Loucy (cell line): Measurements from ENCODE around the gene CLEC2B.

ENCODE experiments used
- H2AFZ ChIP-seq: fragments of 200-600 bp; sonication (generic); 2 replicates; pipeline ENCODE4 v1.6.0; 2016; ENCODE audit warnings: antibody characterized with exemption, mild to moderate bottlenecking, low read length, moderate library complexity
- H3F3A ChIP-seq: fragments of 200-600 bp; 2 replicates; pipeline ENCODE4 v1.6.0; 2016; ENCODE audit warnings: antibody characterized with exemption, low read depth, mild to moderate bottlenecking
- H3K27me3 ChIP-seq: fragments of 200-600 bp; sonication (generic); 2 replicates; pipeline ENCODE4 v1.6.1; 2014; ENCODE audit warnings: low read length, mild to moderate bottlenecking; ENCODE audit not compliant: insufficient read depth, poor library complexity, severe bottlenecking
- H3K36me3 ChIP-seq: fragments of 200-600 bp; sonication (generic); 2 replicates; pipeline ENCODE4 v1.6.1; 2016; ENCODE audit warnings: low read length; ENCODE audit not compliant: insufficient read depth
- H3K4me1 ChIP-seq: fragments of 200-600 bp; sonication (generic); 2 replicates; pipeline ENCODE4 v1.5.1; 2014; ENCODE audit warnings: low read length, mild to moderate bottlenecking; ENCODE audit not compliant: insufficient read depth, poor library complexity, severe bottlenecking
- H3K4me2 ChIP-seq: fragments of 200-600 bp; sonication (generic); 2 replicates; pipeline ENCODE4 v1.6.0; 2014; ENCODE audit warnings: antibody characterized with exemption, low read length, low read depth, mild to moderate bottlenecking; ENCODE audit not compliant: poor library complexity, severe bottlenecking
- H3K4me3 ChIP-seq: fragments of 200-600 bp; sonication (generic); 2 replicates; pipeline ENCODE4 v1.5.1; 2014; ENCODE audit warnings: low read length, mild to moderate bottlenecking, mixed read lengths; ENCODE audit not compliant: poor library complexity, severe bottlenecking
- H3K79me2 ChIP-seq: fragments of 200-600 bp; sonication (generic); 2 replicates; pipeline ENCODE4 v1.6.1; 2014; ENCODE audit warnings: low read length; ENCODE audit not compliant: insufficient read depth
- H3K9ac ChIP-seq: fragments of 200-600 bp; sonication (generic); 2 replicates; pipeline ENCODE4 v1.6.0; 2014; ENCODE audit warnings: mild to moderate bottlenecking, low read depth, low read length, moderate library complexity; ENCODE audit not compliant: poor library complexity, severe bottlenecking
- H3K9me2 ChIP-seq: fragments of 200-600 bp; sonication (generic); replicated peaks from 2 replicates; pipeline ENCODE4 v1.6.1; 2016; ENCODE audit warnings: low read depth, low read length, mixed read lengths
- H3K9me3 ChIP-seq: fragments of 200-600 bp; sonication (generic); 2 replicates; pipeline ENCODE4 v1.6.1; 2014; ENCODE audit warnings: mild to moderate bottlenecking, antibody characterized with exemption, low read length, low read depth; ENCODE audit not compliant: insufficient read depth
- H4K20me1 ChIP-seq: fragments of 200-600 bp; sonication (generic); 2 replicates; pipeline ENCODE4 v1.6.0; 2014; ENCODE audit warnings: antibody characterized with exemption, low read length, mild to moderate bottlenecking; ENCODE audit not compliant: insufficient read depth, poor library complexity, severe bottlenecking
- EZH2phosphoT487 ChIP-seq: fragments of 200-600 bp; IDR thresholded peaks from 2 replicates; pipeline ENCODE4 v1.6.1; 2018; ENCODE audit warnings: antibody characterized with exemption, mild to moderate bottlenecking, moderate library complexity, borderline replicate concordance
- TF ChIP-seq, protein P1 (sequence below): fragments of 200-600 bp; sonication (generic); conservative IDR thresholded peaks from 2 replicates; pipeline ENCODE4 v1.5.1; 2014; ENCODE audit warnings: mild to moderate bottlenecking, antibody characterized with exemption, low read length

The CLEC2B gene

DNA sequence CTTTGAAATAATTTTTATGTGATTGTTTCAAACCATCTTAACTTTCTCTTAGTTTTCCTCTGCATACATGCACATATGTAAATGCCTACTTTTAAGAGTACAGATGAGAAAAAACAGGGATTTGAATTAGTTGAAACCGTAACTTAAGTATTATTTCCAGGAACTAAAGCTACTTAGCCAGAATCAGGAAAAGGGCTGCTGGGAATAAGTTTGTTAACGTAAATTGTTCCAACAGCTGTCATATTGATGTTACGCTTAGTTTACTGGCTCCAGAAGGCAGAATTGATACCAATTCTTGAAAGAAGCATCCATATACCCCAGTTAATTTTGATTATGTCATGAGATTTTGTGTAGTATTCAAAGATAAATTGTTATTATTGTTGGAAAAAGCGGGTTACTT, 59.8 kb downstream of the CLEC2B start:
- no peaks in the 10 kb centered on the region for H3K9me2 ChIP-seq
- no peak overlapping the region for H3K4me2 ChIP-seq
- H3F3A ChIP-seq = no peaks in the 10 kb centered on the region
- H3K4me3 ChIP-seq = no peak overlapping the region
- TF ChIP-seq, protein P1, sequence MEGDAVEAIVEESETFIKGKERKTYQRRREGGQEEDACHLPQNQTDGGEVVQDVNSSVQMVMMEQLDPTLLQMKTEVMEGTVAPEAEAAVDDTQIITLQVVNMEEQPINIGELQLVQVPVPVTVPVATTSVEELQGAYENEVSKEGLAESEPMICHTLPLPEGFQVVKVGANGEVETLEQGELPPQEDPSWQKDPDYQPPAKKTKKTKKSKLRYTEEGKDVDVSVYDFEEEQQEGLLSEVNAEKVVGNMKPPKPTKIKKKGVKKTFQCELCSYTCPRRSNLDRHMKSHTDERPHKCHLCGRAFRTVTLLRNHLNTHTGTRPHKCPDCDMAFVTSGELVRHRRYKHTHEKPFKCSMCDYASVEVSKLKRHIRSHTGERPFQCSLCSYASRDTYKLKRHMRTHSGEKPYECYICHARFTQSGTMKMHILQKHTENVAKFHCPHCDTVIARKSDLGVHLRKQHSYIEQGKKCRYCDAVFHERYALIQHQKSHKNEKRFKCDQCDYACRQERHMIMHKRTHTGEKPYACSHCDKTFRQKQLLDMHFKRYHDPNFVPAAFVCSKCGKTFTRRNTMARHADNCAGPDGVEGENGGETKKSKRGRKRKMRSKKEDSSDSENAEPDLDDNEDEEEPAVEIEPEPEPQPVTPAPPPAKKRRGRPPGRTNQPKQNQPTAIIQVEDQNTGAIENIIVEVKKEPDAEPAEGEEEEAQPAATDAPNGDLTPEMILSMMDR = no peak
- TF ChIP-seq EZH2phosphoT487 = no peak
- H3K36me3 ChIP-seq = no peaks in the 10 kb centered on the region
- no peaks in the 10 kb centered on the region for H3K27me3 ChIP-seq
- no peaks in the 10 kb centered on the region; the same call in 1 of the 2 replicates for H3K79me2 ChIP-seq
- H2AFZ ChIP-seq = no peak overlapping the region
- peaks cover 11% of the 10 kb centered on the region for H3K4me1 ChIP-seq
- no peak overlapping the region for H3K9ac ChIP-seq
- H4K20me1 ChIP-seq = no peaks in the 10 kb centered on the region
- no peaks in the 10 kb centered on the region for H3K9me3 ChIP-seq

DNA sequence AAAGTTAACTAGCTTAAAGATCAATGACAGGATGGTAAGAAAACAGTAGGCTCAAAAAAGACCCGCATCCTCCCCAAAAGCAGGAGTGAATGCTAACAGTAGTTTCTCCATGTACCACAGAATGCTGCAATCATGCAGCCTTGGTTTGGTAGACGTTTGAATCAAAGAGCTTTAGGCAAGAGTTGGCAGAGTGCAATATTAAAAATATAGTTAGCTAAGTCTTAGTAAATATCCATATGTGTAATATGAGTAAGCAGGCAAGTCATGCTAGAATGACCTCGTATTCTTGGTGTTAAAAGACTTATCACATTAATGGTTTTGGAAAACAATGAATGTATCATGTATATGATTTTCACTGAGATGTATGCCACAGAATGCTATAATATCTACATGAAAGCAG, 60.6 kb downstream of the CLEC2B start:
- no peaks in the 10 kb centered on the region for H3K36me3 ChIP-seq
- H3F3A ChIP-seq = no peaks in the 10 kb centered on the region
- no peak overlapping the region for H3K4me3 ChIP-seq
- TF ChIP-seq, protein P1 = no peak
- TF ChIP-seq EZH2phosphoT487 = no peak
- no peaks in the 10 kb centered on the region for H4K20me1 ChIP-seq
- no peak overlapping the region for H2AFZ ChIP-seq
- no peak overlapping the region for H3K4me2 ChIP-seq
- H3K9ac ChIP-seq = no peak overlapping the region
- no peaks in the 10 kb centered on the region for H3K27me3 ChIP-seq
- H3K9me3 ChIP-seq = no peaks in the 10 kb centered on the region
- H3K9me2 ChIP-seq = no peaks in the 10 kb centered on the region
- no peaks in the 10 kb centered on the region for H3K79me2 ChIP-seq
- peaks cover 11% of the 10 kb centered on the region for H3K4me1 ChIP-seq

DNA sequence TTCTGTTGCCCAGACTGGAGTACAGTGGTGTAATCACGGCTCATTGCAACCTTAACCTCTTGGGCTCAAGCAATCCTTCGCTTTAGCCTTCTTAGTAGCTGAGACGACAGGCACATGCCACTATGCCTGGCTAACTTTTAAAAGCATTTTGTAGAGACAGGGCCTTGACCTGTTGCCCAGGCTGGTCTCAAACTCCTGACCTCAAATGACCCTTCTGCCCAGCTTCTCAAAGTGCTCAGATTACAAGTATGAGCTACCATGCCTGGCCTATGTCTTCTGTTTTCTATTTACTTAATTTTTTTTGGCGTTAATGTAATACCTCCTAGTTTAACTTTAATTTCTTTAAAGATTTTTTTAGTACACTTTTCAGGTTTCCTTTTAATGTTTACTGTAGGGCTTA, 62.4 kb downstream of the CLEC2B start:
- Histone ChIP-seq H3K9me3 (no peaks in the 10 kb centered on the region), H3K9me2 (no peaks in the 10 kb centered on the region), H3F3A (no peaks in the 10 kb centered on the region), H4K20me1 (no peaks in the 10 kb centered on the region), H3K9ac (no peak overlapping the region), H3K4me1 (peaks cover 11% of the 10 kb centered on the region), H3K4me2 (no peak overlapping the region), H3K79me2 (no peaks in the 10 kb centered on the region), H3K27me3 (no peaks in the 10 kb centered on the region), H2AFZ (no peak overlapping the region), H3K36me3 (no peaks in the 10 kb centered on the region), H3K4me3 (no peak overlapping the region)
- TF ChIP-seq EZH2phosphoT487 = no peak
- TF ChIP-seq, protein P1 = no peak
